HAP-1 (cell line): Measurements from ENCODE around the gene FOXI1.

Experiments
- DNase-seq, 2 experiments: peaks; one replicate each; pipeline ENCODE4 v3.0.0-alpha.2; 2016 to 2020; ENCODE audit warnings: low spot score in 2 of 2
- H3K27me3 ChIP-seq: fragments of 250-450 bp; sonication (Bioruptor Pico); 2 replicates; pipeline ENCODE4 v1.5.1; 2020; ENCODE audit warnings: low read depth, mild to moderate bottlenecking, moderate library complexity
- H3K36me3 ChIP-seq: fragments of 250-450 bp; sonication (Bioruptor Pico); replicated peaks from 2 replicates; pipeline ENCODE4 v1.5.1; 2020; ENCODE audit warnings: mild to moderate bottlenecking
- H3K4me1 ChIP-seq: fragments of 250-450 bp; sonication (Bioruptor Pico); 2 replicates; pipeline ENCODE4 v1.5.1; 2020; ENCODE audit warnings: mild to moderate bottlenecking
- H3K4me3 ChIP-seq: fragments of 250-450 bp; sonication (Bioruptor Pico); 2 replicates; pipeline ENCODE4 v1.5.1; 2020; ENCODE audit warnings: mild to moderate bottlenecking, moderate library complexity
- H3K9me3 ChIP-seq: fragments of 250-450 bp; sonication (Bioruptor Pico); 2 replicates; pipeline ENCODE4 v1.5.1; 2020; ENCODE audit warnings: mild to moderate bottlenecking, moderate library complexity
- in situ Hi-C: fragments of 300-500 bp; cut with MboI; formaldehyde crosslinking; loops from 3 replicates; pipeline ENCODE4 v1.14.3; 2020; ENCODE audit warnings: low sequenced_read_pairs, inconsistent platforms, mixed read lengths

Gene FOXI1

DNA sequence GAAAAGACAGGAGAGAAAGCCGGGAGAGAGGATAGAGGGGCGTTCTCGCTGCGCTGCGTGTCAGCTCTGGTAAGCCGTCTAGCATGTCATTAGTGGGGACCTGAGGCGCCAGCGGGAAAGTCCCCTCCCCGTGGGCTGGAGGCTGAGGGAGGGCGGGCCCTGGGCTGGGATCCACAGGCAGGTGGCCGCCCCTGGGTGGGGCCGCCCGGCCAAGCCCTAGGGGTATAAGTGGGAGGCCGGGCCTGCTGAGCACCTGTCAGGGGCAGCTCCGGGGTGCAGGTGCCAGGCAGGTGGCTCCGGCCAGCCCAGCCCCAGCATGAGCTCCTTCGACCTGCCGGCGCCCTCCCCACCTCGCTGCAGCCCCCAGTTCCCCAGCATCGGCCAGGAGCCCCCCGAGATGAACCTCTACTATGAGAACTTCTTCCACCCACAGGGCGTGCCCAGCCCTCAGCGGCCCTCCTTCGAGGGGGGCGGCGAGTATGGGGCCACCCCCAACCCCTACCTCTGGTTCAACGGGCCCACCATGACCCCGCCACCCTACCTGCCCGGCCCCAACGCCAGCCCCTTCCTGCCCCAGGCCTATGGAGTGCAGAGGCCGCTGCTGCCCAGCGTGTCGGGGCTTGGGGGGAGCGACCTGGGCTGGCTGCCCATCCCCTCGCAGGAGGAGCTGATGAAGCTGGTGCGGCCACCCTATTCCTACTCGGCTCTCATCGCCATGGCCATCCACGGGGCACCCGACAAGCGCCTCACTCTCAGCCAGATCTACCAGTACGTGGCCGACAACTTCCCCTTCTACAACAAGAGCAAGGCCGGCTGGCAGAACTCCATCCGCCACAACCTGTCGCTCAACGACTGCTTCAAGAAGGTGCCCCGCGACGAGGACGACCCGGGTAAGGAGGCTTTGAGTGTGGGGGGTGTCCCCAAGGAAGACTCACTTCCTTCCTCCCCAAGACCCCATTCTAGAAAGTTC lies at the start of gene FOXI1:
Gene FOXI1, plus strand, starts transcription at position 256 of the 970 bp plus-strand sequence. Its CDS starts 61 bp downstream, at position 317.
- DNase-seq: no peak
- H3K9me3 ChIP-seq: no peaks in the 10 kb centered on the region
- no peaks in the 10 kb centered on the region for H3K4me1 ChIP-seq
- no peak within 1 kb of the TSS for H3K4me3 ChIP-seq
- H3K27me3 ChIP-seq: no peaks in the 10 kb centered on the region
- in situ Hi-C loops: loop anchor here (10.0 to 25.0 kb wide), 2 partner anchors 109 to 506 kb away; no protein-coding TSS in a partner anchor
- H3K36me3 ChIP-seq: no peaks in the 10 kb centered on the region

DNA sequence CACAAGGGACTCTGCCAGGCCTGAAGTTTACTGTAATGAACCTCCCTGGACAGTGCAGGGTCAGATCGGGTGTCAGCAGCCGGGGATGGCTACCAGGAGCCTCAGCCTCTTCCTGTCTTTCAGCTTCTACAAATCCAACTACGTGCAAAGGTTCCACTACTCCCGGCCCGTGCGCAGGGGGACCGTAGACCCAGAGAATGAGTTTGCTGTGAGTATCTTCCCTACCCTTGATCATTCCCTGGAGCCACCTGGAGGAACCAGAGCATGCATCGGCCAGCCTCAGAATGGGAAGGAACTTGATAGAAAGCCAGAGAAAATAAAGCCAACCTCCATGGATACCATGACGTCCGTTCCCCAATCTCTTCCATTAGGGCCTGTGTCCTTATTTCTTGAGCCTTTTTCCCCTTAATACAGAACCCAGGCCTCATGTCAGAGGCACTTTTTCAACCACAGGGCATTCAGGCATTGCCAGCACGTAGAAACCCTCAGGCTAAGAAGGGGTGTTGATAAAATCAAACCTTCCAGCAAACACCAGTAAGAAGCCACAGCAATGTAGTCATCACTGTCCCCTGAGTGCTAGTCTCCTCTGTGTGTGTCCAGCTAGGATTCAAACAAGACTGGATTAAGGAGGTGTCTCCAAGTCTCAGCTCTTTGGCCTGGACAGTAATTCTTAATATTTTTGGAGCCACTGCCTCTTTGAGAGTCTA lies 49.0 kb upstream of the FOXI1 start:
- H3K4me1 ChIP-seq: no peaks in the 10 kb centered on the region
- DNase-seq: no peak
- in situ Hi-C loops: no loop called here
- no peaks in the 10 kb centered on the region for H3K9me3 ChIP-seq
- no peak overlapping the region for H3K4me3 ChIP-seq
- no peaks in the 10 kb centered on the region for H3K36me3 ChIP-seq
- no peaks in the 10 kb centered on the region for H3K27me3 ChIP-seq

DNA sequence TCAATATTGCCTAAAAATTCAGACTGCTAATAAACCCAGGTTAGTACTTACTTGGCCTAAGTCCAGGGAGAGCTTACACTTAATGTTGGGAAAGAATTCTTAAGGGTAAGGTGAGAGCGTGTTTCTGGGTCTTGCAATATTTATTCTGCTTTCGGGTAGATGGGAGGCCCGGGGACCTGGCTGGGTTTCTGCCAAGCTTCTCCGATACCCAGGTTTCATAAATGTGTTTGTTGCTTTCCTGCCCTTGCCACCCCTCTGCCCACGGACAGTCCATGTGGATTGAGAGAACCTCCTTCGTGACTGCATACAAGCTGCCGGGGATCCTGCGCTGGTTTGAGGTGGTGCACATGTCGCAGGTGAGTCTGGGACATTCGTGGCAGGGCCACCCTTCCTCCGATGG lies 48.4 kb upstream of the FOXI1 start:
- Histone ChIP-seq H3K36me3 (no peaks in the 10 kb centered on the region), H3K27me3 (no peaks in the 10 kb centered on the region), H3K4me1 (no peaks in the 10 kb centered on the region), H3K4me3 (no peak overlapping the region), H3K9me3 (no peaks in the 10 kb centered on the region)
- no peak for DNase-seq
- in situ Hi-C loops: no loop called here

DNA sequence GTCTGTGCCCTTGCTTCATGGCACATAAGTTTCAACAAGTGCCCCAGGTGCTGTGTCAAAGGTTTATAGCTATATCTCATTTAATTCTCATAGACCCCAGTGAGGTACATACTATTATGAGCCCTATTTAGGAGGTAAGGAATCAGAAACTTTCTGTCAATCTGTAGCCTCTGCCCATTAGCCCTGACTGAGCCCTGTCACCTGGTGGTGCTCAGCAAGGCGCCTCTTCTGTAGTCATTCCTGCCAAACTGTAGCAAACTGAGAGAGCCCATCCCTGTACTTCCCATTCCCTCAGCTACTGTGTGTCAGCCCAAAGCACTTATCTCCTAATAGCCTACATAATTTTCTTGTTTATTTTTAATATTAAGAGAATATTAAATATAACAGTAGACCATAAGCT lies 46.5 kb upstream of the FOXI1 start:
- H3K9me3 ChIP-seq: no peaks in the 10 kb centered on the region
- DNase-seq: no peak
- no peaks in the 10 kb centered on the region for H3K4me1 ChIP-seq
- no peak overlapping the region for H3K4me3 ChIP-seq
- no peaks in the 10 kb centered on the region for H3K36me3 ChIP-seq
- in situ Hi-C loops: no loop called here
- H3K27me3 ChIP-seq: no peaks in the 10 kb centered on the region

- Histone ChIP-seq H3K4me1 (no peaks in the 10 kb centered on the region), H3K27me3 (no peaks in the 10 kb centered on the region; the same call in 1 of the 2 replicates), H3K9me3 (no peaks in the 10 kb centered on the region), H3K36me3 (no peaks in the 10 kb centered on the region), H3K4me3 (no peak overlapping the region)
- DNase-seq: no peak
- in situ Hi-C loops: no loop called here
Measured at GRCh38 chr5:170067152-170067551, 38.5 kb upstream of the FOXI1 start.

- DNase-seq: no peak
- H3K4me3 ChIP-seq: no peak overlapping the region
- in situ Hi-C loops: no loop called here
- no peaks in the 10 kb centered on the region for H3K9me3 ChIP-seq
- H3K27me3 ChIP-seq: no peaks in the 10 kb centered on the region; the same call in 1 of the 2 replicates
- no peaks in the 10 kb centered on the region for H3K36me3 ChIP-seq
- peaks cover 3% of the 10 kb centered on the region; the same call in 1 of the 2 replicates for H3K4me1 ChIP-seq
Measured at GRCh38 chr5:170067574-170068170, 38.0 kb upstream of the FOXI1 start.

- Histone ChIP-seq H3K36me3 (no peaks in the 10 kb centered on the region), H3K4me1 (peaks cover 4% of the 10 kb centered on the region)
- in situ Hi-C loops: no loop called here
Measured at GRCh38 chr5:170069512-170069911, 36.2 kb upstream of the FOXI1 start.

GRCh38 chr5:170070556-170071412 lies 34.9 kb upstream of the FOXI1 start:
- H3K27me3 ChIP-seq: peaks cover 6% of the 10 kb centered on the region
- DNase-seq: peak; percentile 12 to 71
- H3K9me3 ChIP-seq: no peaks in the 10 kb centered on the region
- H3K4me3 ChIP-seq: no peak overlapping the region
- no peaks in the 10 kb centered on the region for H3K36me3 ChIP-seq
- peaks cover 4% of the 10 kb centered on the region for H3K4me1 ChIP-seq
- in situ Hi-C loops: no loop called here

More at GRCh38 chr5:170069512-170069911, 36.2 kb upstream of the FOXI1 start:
- H3K27me3 ChIP-seq: peaks cover 6% of the 10 kb centered on the region
- H3K4me3 ChIP-seq: no peak overlapping the region
- no peak for DNase-seq
- H3K9me3 ChIP-seq: no peaks in the 10 kb centered on the region

DNA sequence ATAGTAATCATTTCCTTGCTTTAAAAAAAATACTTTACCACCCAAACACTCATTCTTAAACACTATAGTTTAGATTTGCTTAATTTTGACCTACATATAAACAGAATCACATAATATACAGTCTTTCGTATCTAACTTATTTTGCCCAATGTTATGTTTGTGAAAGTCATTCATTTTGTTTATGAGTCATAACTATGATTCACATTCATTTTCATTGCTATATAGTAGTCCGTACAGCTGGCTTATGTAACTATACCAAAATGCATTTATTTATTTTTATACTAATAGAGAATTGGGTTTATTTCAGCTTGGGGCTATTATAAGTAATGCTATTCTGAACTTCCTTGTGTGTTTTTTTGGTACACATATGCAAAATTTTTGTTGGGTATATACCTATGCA lies 33.9 kb upstream of the FOXI1 start:
- H3K9me3 ChIP-seq: no peaks in the 10 kb centered on the region
- H3K36me3 ChIP-seq: no peaks in the 10 kb centered on the region
- H3K4me1 ChIP-seq: peaks cover 4% of the 10 kb centered on the region
- H3K27me3 ChIP-seq: peaks cover 6% of the 10 kb centered on the region
- no peak for DNase-seq
- in situ Hi-C loops: no loop called here
- no peak overlapping the region for H3K4me3 ChIP-seq

- Histone ChIP-seq H3K4me3 (no peak overlapping the region), H3K9me3 (no peaks in the 10 kb centered on the region), H3K4me1 (peaks cover 4% of the 10 kb centered on the region), H3K36me3 (no peaks in the 10 kb centered on the region), H3K27me3 (peaks cover 6% of the 10 kb centered on the region; the same call in 1 of the 2 replicates)
- in situ Hi-C loops: no loop called here
- DNase-seq: no peak
Measured at GRCh38 chr5:170075696-170076095, 30.0 kb upstream of the FOXI1 start.

DNA sequence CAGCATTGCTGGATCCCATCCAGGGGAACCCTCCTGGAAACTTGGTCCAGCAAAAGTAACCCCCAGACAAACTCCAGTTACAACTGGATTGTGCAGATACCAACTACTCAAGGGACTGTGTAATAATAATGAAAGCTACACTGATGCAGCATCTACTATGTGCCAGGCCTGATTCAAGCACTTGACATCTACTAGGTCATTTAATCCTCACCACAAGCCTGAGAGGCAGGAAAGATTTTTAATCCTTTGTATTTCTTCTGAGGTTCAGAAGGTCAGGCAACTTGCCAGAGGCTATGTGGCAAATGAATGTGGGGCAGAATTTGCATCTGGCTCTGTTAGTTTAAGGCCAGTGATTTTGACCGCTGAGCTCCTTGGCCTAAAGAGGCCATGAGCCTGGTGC lies 29.5 kb upstream of the FOXI1 start:
- Histone ChIP-seq H3K36me3 (no peaks in the 10 kb centered on the region), H3K27me3 (peaks cover 6% of the 10 kb centered on the region; the same call in 1 of the 2 replicates), H3K9me3 (no peaks in the 10 kb centered on the region), H3K4me3 (no peak overlapping the region), H3K4me1 (peaks cover 4% of the 10 kb centered on the region)
- no peak for DNase-seq
- in situ Hi-C loops: no loop called here

GRCh38 chr5:170076739-170077138 lies 29.0 kb upstream of the FOXI1 start:
- no peaks in the 10 kb centered on the region for H3K9me3 ChIP-seq
- H3K27me3 ChIP-seq: peaks cover 6% of the 10 kb centered on the region; the same call in 1 of the 2 replicates
- peaks cover 4% of the 10 kb centered on the region for H3K4me1 ChIP-seq
- no peak for DNase-seq
- no peak overlapping the region for H3K4me3 ChIP-seq
- in situ Hi-C loops: no loop called here
- H3K36me3 ChIP-seq: no peaks in the 10 kb centered on the region

DNA sequence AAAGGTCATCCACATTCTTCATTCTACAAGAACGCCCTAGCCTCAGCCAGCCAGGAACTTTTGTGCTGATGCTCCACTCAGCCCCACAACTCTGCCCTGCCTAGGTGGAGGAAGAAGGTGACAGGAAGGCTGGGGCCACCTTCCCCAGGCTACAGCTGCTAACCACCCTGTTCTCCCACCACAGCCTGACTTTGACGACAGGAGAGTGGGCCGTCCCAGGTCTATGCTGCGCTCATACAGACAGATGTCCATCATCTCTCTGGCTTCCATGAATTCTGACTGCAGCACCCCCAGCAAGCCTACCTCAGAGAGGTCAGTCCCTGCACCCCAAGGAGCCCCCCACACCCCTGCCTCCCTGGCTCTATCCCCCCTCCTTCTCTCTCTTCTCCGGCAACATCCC lies 28.2 kb upstream of the FOXI1 start:
- H3K4me1 ChIP-seq: peaks cover 3% of the 10 kb centered on the region
- no peak overlapping the region for H3K4me3 ChIP-seq
- in situ Hi-C loops: no loop called here
- H3K27me3 ChIP-seq: peaks cover 6% of the 10 kb centered on the region; the same call in 1 of the 2 replicates
- H3K9me3 ChIP-seq: no peaks in the 10 kb centered on the region
- DNase-seq: no peak
- H3K36me3 ChIP-seq: no peaks in the 10 kb centered on the region
